Ascending aorta (tissue), 2 donors: ENCODE results near the gene DRAP1. TPM values are rescaled to one million over a fixed set of nuclear protein-coding genes. Genes with fewer than 3 reads are reported as not detected.

Experiments
- DNase-seq, 2 donors: peaks; one replicate each; pipeline ENCODE4 v3.0.0-alpha.2; 2019; ENCODE audit warnings: low spot score in 2 of 2
- H3K27ac ChIP-seq, 2 donors: fragments of 200-600 bp; sonication (generic); one replicate each; pipeline ENCODE4 v1.5.1; 2016 to 2017; ENCODE audit warnings: mild to moderate bottlenecking in 1 of 2
- H3K27me3 ChIP-seq: fragments of 200-600 bp; sonication (generic); one replicate; pipeline ENCODE4 v1.5.1; 2017
- H3K36me3 ChIP-seq, 2 donors: fragments of 200-600 bp; sonication (generic); one replicate each; pipeline ENCODE4 v1.5.1; 2016
- H3K4me1 ChIP-seq, 2 donors: fragments of 200-600 bp; sonication (generic); one replicate each; pipeline ENCODE4 v1.5.1; 2016 to 2017; ENCODE audit warnings: mild to moderate bottlenecking in 1 of 2
- H3K4me3 ChIP-seq, 2 donors: fragments of 200-600 bp; sonication (generic); one replicate each; pipeline ENCODE4 v1.5.1; 2016 to 2017; ENCODE audit warnings: mild to moderate bottlenecking in 1 of 2
- H3K9me3 ChIP-seq, 2 donors: fragments of 200-600 bp; sonication (generic); one replicate each; pipeline ENCODE4 v1.5.1; 2016
- CTCF ChIP-seq, 3 experiments: fragments of 200-600 bp in 2 of 3; fragments of 450-650 bp in 1 of 3; sonication (generic) in 2 of 3; IDR thresholded peaks; one replicate each; pipeline ENCODE4 v1.5.1; 2016 to 2019; ENCODE audit warnings: antibody characterized with exemption in 3 of 3, mild to moderate bottlenecking in 1 of 3, moderate library complexity in 1 of 3
- intact Hi-C: fragments of 100-400 bp; cut with DNase I; formaldehyde crosslinking; loops from one replicate; pipeline ENCODE4 v1.15.1; 2023
- total RNA-seq: library from RNA; depleted of rRNA; stranded (reverse); fragments of >200 nt; gene quantifications from one replicate; pipeline ENCODE4 v1.1.0, GENCODE V29; 2016

Gene DRAP1
- total RNA-seq, 1 donor from 2014 or later: 135 TPM

GRCh38 chr11:65952052-65952521 lies 32.9 kb downstream of the DRAP1 start:
- DNase-seq: no peak
- intact Hi-C loops: no loop called here
- no peak overlapping the region for H3K4me3 ChIP-seq
- no peaks in the 10 kb centered on the region for H3K4me1 ChIP-seq
- H3K9me3 ChIP-seq: no peaks in the 10 kb centered on the region
- no peaks in the 10 kb centered on the region for H3K27me3 ChIP-seq
- no peak for TF ChIP-seq CTCF (IDR thresholded peaks at IDR 0.05)
- H3K36me3 ChIP-seq: no peaks in the 10 kb centered on the region
- H3K27ac ChIP-seq: no peak overlapping the region

GRCh38 chr11:65953471-65953870 lies 34.2 kb downstream of the DRAP1 start:
- no peaks in the 10 kb centered on the region for H3K27me3 ChIP-seq
- no peak overlapping the region for H3K27ac ChIP-seq

GRCh38 chr11:65954771-65955170 lies 35.5 kb downstream of the DRAP1 start:
- Histone ChIP-seq H3K27ac (no peak overlapping the region), H3K4me3 (no peak overlapping the region), H3K27me3 (no peaks in the 10 kb centered on the region), H3K9me3 (no peaks in the 10 kb centered on the region), H3K36me3 (no peaks in the 10 kb centered on the region), H3K4me1 (no peaks in the 10 kb centered on the region)
- intact Hi-C loops: no loop called here
- no peak for TF ChIP-seq CTCF (IDR thresholded peaks at IDR 0.05)
- DNase-seq: no peak

More at GRCh38 chr11:65953471-65953870, 34.2 kb downstream of the DRAP1 start:
- no peak for TF ChIP-seq CTCF (IDR thresholded peaks at IDR 0.05)
- H3K4me3 ChIP-seq: no peak overlapping the region
- H3K36me3 ChIP-seq: no peaks in the 10 kb centered on the region
- H3K4me1 ChIP-seq: no peaks in the 10 kb centered on the region
- intact Hi-C loops: no loop called here
- no peaks in the 10 kb centered on the region for H3K9me3 ChIP-seq
- no peak for DNase-seq

- no peak overlapping the region for H3K4me3 ChIP-seq
- DNase-seq: no peak
- no peaks in the 10 kb centered on the region for H3K36me3 ChIP-seq
- H3K9me3 ChIP-seq: no peaks in the 10 kb centered on the region
- H3K27me3 ChIP-seq: no peaks in the 10 kb centered on the region
- H3K27ac ChIP-seq: no peak overlapping the region
- H3K4me1 ChIP-seq: peaks cover 11 to 16% of the 10 kb centered on the region in 2 donors
- no peak for TF ChIP-seq CTCF (IDR thresholded peaks at IDR 0.05)
- intact Hi-C loops: no loop called here
These were observed 39.1 kb downstream of the DRAP1 start for GRCh38 chr11:65958291-65958690.

- H3K27me3 ChIP-seq: no peaks in the 10 kb centered on the region
- TF ChIP-seq CTCF (IDR thresholded peaks at IDR 0.05): no peak
- DNase-seq: no peak
- peaks cover 0 to 2% of the 10 kb centered on the region in 2 donors for H3K36me3 ChIP-seq
- no peaks in the 10 kb centered on the region for H3K9me3 ChIP-seq
- no peak overlapping the region for H3K27ac ChIP-seq
- H3K4me3 ChIP-seq: no peak overlapping the region
- H3K4me1 ChIP-seq: peaks cover 15 to 22% of the 10 kb centered on the region in 2 donors
- intact Hi-C loops: no loop called here
These were observed 39.7 kb downstream of the DRAP1 start for GRCh38 chr11:65958774-65959420.
